Ascending aorta (tissue), 2 donors: ENCODE measurements around the gene NNT. TPM values are rescaled to one million over a fixed set of nuclear protein-coding genes. Genes with fewer than 3 reads are reported as not detected.

Experiments
- DNase-seq, 2 donors: peaks; one replicate each; pipeline ENCODE4 v3.0.0-alpha.2; 2019; ENCODE audit warnings: low spot score in 2 of 2
- H3K27ac ChIP-seq, 2 donors: fragments of 200-600 bp; sonication (generic); one replicate each; pipeline ENCODE4 v1.5.1; 2016 to 2017; ENCODE audit warnings: mild to moderate bottlenecking in 1 of 2
- H3K27me3 ChIP-seq: fragments of 200-600 bp; sonication (generic); one replicate; pipeline ENCODE4 v1.5.1; 2017
- H3K36me3 ChIP-seq, 2 donors: fragments of 200-600 bp; sonication (generic); one replicate each; pipeline ENCODE4 v1.5.1; 2016
- H3K4me1 ChIP-seq, 2 donors: fragments of 200-600 bp; sonication (generic); one replicate each; pipeline ENCODE4 v1.5.1; 2016 to 2017; ENCODE audit warnings: mild to moderate bottlenecking in 1 of 2
- H3K4me3 ChIP-seq, 2 donors: fragments of 200-600 bp; sonication (generic); one replicate each; pipeline ENCODE4 v1.5.1; 2016 to 2017; ENCODE audit warnings: mild to moderate bottlenecking in 1 of 2
- H3K9me3 ChIP-seq, 2 donors: fragments of 200-600 bp; sonication (generic); one replicate each; pipeline ENCODE4 v1.5.1; 2016
- CTCF ChIP-seq, 3 experiments: fragments of 200-600 bp in 2 of 3; fragments of 450-650 bp in 1 of 3; sonication (generic) in 2 of 3; IDR thresholded peaks; one replicate each; pipeline ENCODE4 v1.5.1; 2016 to 2019; ENCODE audit warnings: antibody characterized with exemption in 3 of 3, mild to moderate bottlenecking in 1 of 3, moderate library complexity in 1 of 3
- intact Hi-C: fragments of 100-400 bp; cut with DNase I; formaldehyde crosslinking; loops from one replicate; pipeline ENCODE4 v1.15.1; 2023
- total RNA-seq: library from RNA; depleted of rRNA; stranded (reverse); fragments of >200 nt; gene quantifications from one replicate; pipeline ENCODE4 v1.1.0, GENCODE V29; 2016

Gene NNT
- total RNA-seq, 1 donor from 2014 or later: 13.3 TPM

GRCh38 chr5:43609752-43610151 lies 6.8 kb downstream of the NNT start:
- H3K36me3 ChIP-seq: peaks cover 31 to 54% of the 10 kb centered on the region in 2 donors
- TF ChIP-seq CTCF (IDR thresholded peaks at IDR 0.05): no peak
- no peaks in the 10 kb centered on the region for H3K4me1 ChIP-seq
- no peaks in the 10 kb centered on the region for H3K9me3 ChIP-seq
- H3K4me3 ChIP-seq: no peak overlapping the region
- DNase-seq: no peak
- intact Hi-C loops: no loop called here
- H3K27ac ChIP-seq: no peak overlapping the region
- no peaks in the 10 kb centered on the region for H3K27me3 ChIP-seq

- no peak for DNase-seq
- no peaks in the 10 kb centered on the region for H3K4me1 ChIP-seq
- H3K36me3 ChIP-seq: peaks cover 31 to 64% of the 10 kb centered on the region in 2 donors
- intact Hi-C loops: no loop called here
- H3K27me3 ChIP-seq: no peaks in the 10 kb centered on the region
- H3K4me3 ChIP-seq: no peak overlapping the region
- no peaks in the 10 kb centered on the region for H3K9me3 ChIP-seq
- H3K27ac ChIP-seq: no peak overlapping the region
- TF ChIP-seq CTCF (IDR thresholded peaks at IDR 0.05): no peak
Observed at GRCh38 chr5:43613370-43613769, 10.4 kb downstream of the NNT start.

- TF ChIP-seq CTCF (IDR thresholded peaks at IDR 0.05): no peak
- H3K9me3 ChIP-seq: no peaks in the 10 kb centered on the region
- no peaks in the 10 kb centered on the region for H3K27me3 ChIP-seq
- peaks cover 28 to 58% of the 10 kb centered on the region in 2 donors for H3K36me3 ChIP-seq
- H3K4me3 ChIP-seq: no peak overlapping the region
- no peaks in the 10 kb centered on the region for H3K4me1 ChIP-seq
- no peak for DNase-seq
- H3K27ac ChIP-seq: no peak overlapping the region
- intact Hi-C loops: no loop called here
Observed at GRCh38 chr5:43615445-43616184, 12.6 kb downstream of the NNT start.

GRCh38 chr5:43616535-43616934 lies 13.6 kb downstream of the NNT start:
- Histone ChIP-seq H3K4me3 (no peak overlapping the region), H3K9me3 (no peaks in the 10 kb centered on the region), H3K27ac (no peak overlapping the region), H3K27me3 (no peaks in the 10 kb centered on the region), H3K4me1 (no peaks in the 10 kb centered on the region), H3K36me3 (peaks cover 24 to 49% of the 10 kb centered on the region in 2 donors)
- intact Hi-C loops: no loop called here
- no peak for DNase-seq
- no peak for TF ChIP-seq CTCF (IDR thresholded peaks at IDR 0.05)

- Histone ChIP-seq H3K4me1 (no peaks in the 10 kb centered on the region), H3K4me3 (no peak overlapping the region), H3K27ac (no peak overlapping the region), H3K36me3 (peaks cover 0 to 21% of the 10 kb centered on the region in 2 donors), H3K27me3 (no peaks in the 10 kb centered on the region), H3K9me3 (no peaks in the 10 kb centered on the region)
- TF ChIP-seq CTCF (IDR thresholded peaks at IDR 0.05): no peak
- intact Hi-C loops: no loop called here
- no peak for DNase-seq
Observed at GRCh38 chr5:43619380-43619779, 16.4 kb downstream of the NNT start.
